Gastroesophageal sphincter (tissue), 4 donors: Measurements from ENCODE around the gene PNMA6E. TPM values are rescaled to one million over a fixed set of nuclear protein-coding genes. Genes with fewer than 3 reads are reported as not detected.

Experiments used
- ATAC-seq: fragments of 150-250 bp; one replicate; pipeline ENCODE4 v1.9.1; 2016; ENCODE audit warnings: mild to moderate bottlenecking, moderate library complexity
- H3K27ac ChIP-seq, 4 donors: fragments of 200-600 bp; sonication (generic) in 3 of 4; 1 replicate in 3 of 4; 2 replicates in 1 of 4; pipeline ENCODE4 v1.5.1; 2016 to 2019
- H3K27me3 ChIP-seq: fragments of 200-600 bp; sonication (generic); one replicate; pipeline ENCODE4 v1.5.1; 2019
- H3K36me3 ChIP-seq, 2 donors: fragments of 200-600 bp; sonication (generic); one replicate each; pipeline ENCODE4 v1.5.1; 2019; ENCODE audit warnings: control low read depth in 1 of 2
- H3K4me1 ChIP-seq, 3 donors: fragments of 200-600 bp; sonication (generic); 1 replicate in 2 of 3; 2 replicates in 1 of 3; pipeline ENCODE4 v1.5.1; 2016 to 2019; ENCODE audit warnings: control low read depth in 2 of 3
- H3K4me3 ChIP-seq, 2 donors: fragments of 200-600 bp; sonication (generic); one replicate each; pipeline ENCODE4 v1.5.1; 2019; ENCODE audit warnings: mild to moderate bottlenecking in 1 of 2, moderate library complexity in 1 of 2
- H3K9me3 ChIP-seq, 3 donors: fragments of 200-600 bp; sonication (generic); one replicate each; pipeline ENCODE4 v1.5.1; 2017 to 2019; ENCODE audit warnings: control low read depth in 2 of 3
- CTCF ChIP-seq, 4 experiments: fragments of 200-600 bp in 2 of 4; fragments of 450-650 bp in 2 of 4; sonication (generic) in 1 of 4; IDR thresholded peaks; one replicate each; pipeline ENCODE4 v1.5.1; 2017 to 2019; ENCODE audit warnings: antibody characterized with exemption in 4 of 4, mild to moderate bottlenecking in 2 of 4, moderate library complexity in 2 of 4
- EP300 ChIP-seq: sonication (generic); formaldehyde crosslinking; IDR thresholded peaks from one replicate; pipeline ENCODE4 v1.6.1; 2017; ENCODE audit warnings: antibody characterized with exemption, mild to moderate bottlenecking
- POLR2A ChIP-seq, 2 donors: fragments of 450-650 bp; IDR thresholded peaks; one replicate each; pipeline ENCODE4 v1.6.1; 2017; ENCODE audit warnings: antibody characterized with exemption in 2 of 2, mild to moderate bottlenecking in 2 of 2, moderate library complexity in 1 of 2
- POLR2AphosphoS5 ChIP-seq: sonication (generic); formaldehyde crosslinking; IDR thresholded peaks from one replicate; pipeline ENCODE4 v1.6.1; 2017; ENCODE audit warnings: antibody characterized with exemption
- WGBS, 2 donors: methylation state at CpG; one replicate each; pipeline ENCODE4 v1.1.5; 2018; ENCODE audit warnings: low coverage in 1 of 2; 5-methylcytosine and 5-hydroxymethylcytosine counted together
- total RNA-seq, 4 donors: library from RNA; depleted of rRNA; stranded (reverse); fragments of >200 nt; gene quantifications; one replicate each; pipeline ENCODE4 v1.1.0, GENCODE V29; 2016

PNMA6E gene
- total RNA-seq, 4 donors from 2014 or later: not detected

- Histone ChIP-seq H3K27me3 (no peaks in the 10 kb centered on the region), H3K4me1 (no peaks in the 10 kb centered on the region), H3K36me3 (peaks cover 0 to 35% of the 10 kb centered on the region in 2 donors), H3K27ac (no peak overlapping the region), H3K4me3 (no peak overlapping the region), H3K9me3 (no peaks in the 10 kb centered on the region)
- ATAC-seq: no peak
- WGBS, 2 donors: 86 to 100% methylated on average over 1 to 3 of the region's 21 CpGs
- TF ChIP-seq POLR2AphosphoS5: no peak
- TF ChIP-seq CTCF (IDR thresholded peaks at IDR 0.05): no peak
- no peak for TF ChIP-seq POLR2A (IDR thresholded peaks at IDR 0.05)
- TF ChIP-seq EP300: no peak
Measured at GRCh38 chrX:153448556-153449367, 47.6 kb upstream of the PNMA6E start.

GRCh38 chrX:153447581-153447960 is 46.4 kb upstream of the PNMA6E start:
- H3K27ac ChIP-seq: no peak overlapping the region
- peaks cover 4% of the 10 kb centered on the region for H3K27me3 ChIP-seq
- WGBS, 2 donors: 80% methylated on average over 2 of the region's 8 CpGs; no CpG with 5 or more reads in 1 of the 2 donors
- peaks cover 0 to 26% of the 10 kb centered on the region in 2 donors for H3K36me3 ChIP-seq
- no peaks in the 10 kb centered on the region for H3K4me1 ChIP-seq
- H3K9me3 ChIP-seq: no peaks in the 10 kb centered on the region
- no peak overlapping the region for H3K4me3 ChIP-seq
- TF ChIP-seq POLR2AphosphoS5 (no peak), EP300 (no peak), POLR2A (IDR thresholded peaks at IDR 0.05) (no peak), CTCF (IDR thresholded peaks at IDR 0.05) (no peak)
- no peak for ATAC-seq

GRCh38 chrX:153446950-153447580 is 45.9 kb upstream of the PNMA6E start:
- ATAC-seq: no peak
- TF ChIP-seq POLR2AphosphoS5 (no peak), CTCF (IDR thresholded peaks at IDR 0.05) (no peak), POLR2A (IDR thresholded peaks at IDR 0.05) (no peak), EP300 (no peak)

GRCh38 chrX:153446636-153446936 is 45.4 kb upstream of the PNMA6E start:
- H3K9me3 ChIP-seq: no peaks in the 10 kb centered on the region
- no CpG with 5 or more reads among the region's 10 CpGs for WGBS, 2 donors
- TF ChIP-seq POLR2A (IDR thresholded peaks at IDR 0.05) (no peak), EP300 (no peak), CTCF (IDR thresholded peaks at IDR 0.05) (no peak), POLR2AphosphoS5 (no peak)
- no peaks in the 10 kb centered on the region for H3K4me1 ChIP-seq
- ATAC-seq: no peak
- peaks cover 4% of the 10 kb centered on the region for H3K27me3 ChIP-seq
- H3K36me3 ChIP-seq: peaks cover 0 to 22% of the 10 kb centered on the region in 2 donors
- no peak overlapping the region for H3K27ac ChIP-seq
- H3K4me3 ChIP-seq: no peak overlapping the region

More at GRCh38 chrX:153446950-153447580, 45.9 kb upstream of the PNMA6E start:
- no peaks in the 10 kb centered on the region for H3K9me3 ChIP-seq
- no CpG with 5 or more reads among the region's 17 CpGs for WGBS, 2 donors
- no peaks in the 10 kb centered on the region for H3K4me1 ChIP-seq
- H3K4me3 ChIP-seq: no peak overlapping the region
- H3K27ac ChIP-seq: no peak overlapping the region
- H3K27me3 ChIP-seq: peaks cover 4% of the 10 kb centered on the region
- H3K36me3 ChIP-seq: peaks cover 0 to 25% of the 10 kb centered on the region in 2 donors
